Measurements from ENCODE around the gene SELENOM.

- TF ChIP-seq CTCF (IDR thresholded peaks at IDR 0.05; ENCODE audit: insufficient read depth, low read length, poor library complexity, severe bottlenecking) (no peak), EZH2phosphoT487 (conservative IDR thresholded peaks at IDR 0.05; ENCODE audit: low read length) (no peak)
Measured at GRCh38 chr22:31083923-31084810, 23.2 kb downstream of the SELENOM start.
